GM18517 (cell line): ENCODE measurements around the gene KLHDC7B.
A peak's percentile ranks its signal among the peaks of the same experiment; 100 is the strongest.

Experiments
- ATAC-seq: cut with Tn5 transposase; IDR thresholded peaks from one replicate; pipeline ENCODE4 v1.9.1; 2021; ENCODE audit warnings: mild to moderate bottlenecking, moderate library complexity; ENCODE audit not compliant: unreplicated experiment

Gene KLHDC7B

DNA sequence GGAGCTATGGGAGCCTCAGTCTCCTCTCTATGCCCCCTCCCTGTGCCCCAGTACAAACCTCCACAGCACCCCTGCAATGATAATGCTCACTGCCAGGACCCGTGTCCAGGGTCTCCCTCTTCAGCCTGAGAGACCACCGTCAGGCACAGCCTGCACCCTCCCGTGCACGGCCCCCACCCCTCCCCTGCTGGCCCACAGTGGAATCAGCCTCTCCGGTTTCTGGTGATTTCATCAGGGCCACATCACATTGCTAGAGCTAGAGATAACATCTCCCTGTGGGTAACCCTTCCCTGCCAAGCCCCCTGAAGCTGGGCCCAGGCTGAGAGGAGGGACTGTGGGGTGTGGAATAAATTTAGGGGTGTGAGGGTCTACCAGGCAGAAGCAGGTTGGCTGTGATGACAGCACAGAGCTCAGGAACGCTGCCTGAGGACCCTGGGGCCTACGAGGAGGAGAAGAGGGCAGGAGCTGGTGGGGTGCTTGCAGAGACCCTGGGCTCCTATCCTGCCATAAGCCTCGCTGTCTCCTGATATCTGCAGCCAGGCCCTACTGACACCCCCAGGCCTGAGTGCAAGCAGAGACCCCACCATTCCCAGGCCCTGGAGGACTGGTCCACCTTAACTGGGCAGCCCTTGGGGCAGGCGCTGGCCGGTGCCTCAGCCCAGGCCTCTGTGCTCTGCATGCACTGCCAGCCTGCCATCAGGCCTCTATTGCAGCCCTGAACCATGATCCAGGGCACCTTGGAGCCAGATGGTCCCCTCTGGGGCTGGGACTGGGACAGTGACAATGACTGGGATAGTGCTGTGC, at the start of gene KLHDC7B:
Gene KLHDC7B, plus strand, starts transcription at position 378 of the 804 bp plus-strand sequence. Its CDS starts 345 bp downstream, at position 723.
- no peak for ATAC-seq

DNA sequence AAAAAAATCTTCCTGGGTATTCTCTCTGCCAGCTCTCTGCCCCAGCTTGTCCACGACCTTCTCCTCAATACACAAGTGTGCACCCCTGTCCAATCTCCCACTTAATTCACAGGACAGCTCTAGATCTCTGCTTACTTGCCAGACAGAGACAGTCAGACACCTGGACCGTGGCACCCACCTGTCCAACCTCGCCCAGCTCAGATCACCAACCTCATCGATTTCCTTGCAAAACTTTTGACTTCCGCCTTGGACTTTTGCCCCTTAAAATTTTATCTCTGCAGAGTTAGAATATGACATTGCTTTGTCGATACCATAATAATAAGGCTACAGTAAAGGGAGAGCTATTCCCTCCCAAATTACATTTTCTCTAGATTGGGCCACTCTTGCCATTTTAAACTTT, 48.6 kb upstream of the KLHDC7B start:
- no peak for ATAC-seq

DNA sequence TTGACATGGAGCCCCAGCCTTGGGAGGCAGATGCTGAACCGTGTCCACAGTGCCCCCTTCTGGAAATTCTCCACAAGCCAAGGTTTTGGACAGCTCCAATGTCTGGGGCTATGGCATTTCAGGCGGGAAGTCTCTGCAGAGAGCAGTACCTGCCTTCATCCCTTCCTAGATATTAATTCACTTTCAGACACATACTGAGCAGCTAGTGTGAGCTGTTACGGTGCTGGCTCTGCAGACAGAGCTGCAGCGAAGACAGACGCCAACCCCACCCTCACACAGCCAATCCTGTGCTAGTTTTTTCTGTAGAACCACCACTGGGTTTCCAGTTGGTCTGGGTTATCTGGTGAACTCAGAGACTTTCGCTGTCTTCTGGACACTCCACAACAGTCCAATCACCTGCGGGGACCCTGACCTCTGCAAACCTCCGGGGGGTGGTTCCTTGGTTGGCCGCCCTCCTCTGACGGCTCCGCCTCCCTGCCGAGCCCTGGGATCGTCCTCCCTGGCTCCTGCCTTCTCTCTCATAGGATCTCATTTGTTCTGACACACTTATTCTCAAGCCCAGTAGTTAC, 47.3 kb upstream of the KLHDC7B start:
- ATAC-seq: no peak

DNA sequence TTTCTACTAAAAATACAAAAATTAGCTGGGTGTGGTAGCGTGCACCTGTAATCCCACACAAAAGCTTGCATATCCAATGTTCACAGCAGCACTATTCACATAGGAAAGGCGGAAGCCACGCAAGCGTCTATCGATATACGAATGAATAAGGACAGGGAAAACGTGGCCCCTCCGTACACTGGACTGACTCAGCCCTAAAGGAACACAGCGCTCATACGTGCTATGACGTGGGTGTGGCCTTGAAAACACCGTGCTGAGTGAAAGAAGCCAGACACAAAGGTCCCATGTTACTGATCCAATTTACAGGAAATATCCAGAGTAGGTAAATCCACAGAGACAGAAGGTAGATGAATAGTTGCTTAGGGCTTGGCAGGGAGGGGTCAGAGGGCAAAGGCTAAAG, 45.2 kb upstream of the KLHDC7B start:
- ATAC-seq: no peak

DNA sequence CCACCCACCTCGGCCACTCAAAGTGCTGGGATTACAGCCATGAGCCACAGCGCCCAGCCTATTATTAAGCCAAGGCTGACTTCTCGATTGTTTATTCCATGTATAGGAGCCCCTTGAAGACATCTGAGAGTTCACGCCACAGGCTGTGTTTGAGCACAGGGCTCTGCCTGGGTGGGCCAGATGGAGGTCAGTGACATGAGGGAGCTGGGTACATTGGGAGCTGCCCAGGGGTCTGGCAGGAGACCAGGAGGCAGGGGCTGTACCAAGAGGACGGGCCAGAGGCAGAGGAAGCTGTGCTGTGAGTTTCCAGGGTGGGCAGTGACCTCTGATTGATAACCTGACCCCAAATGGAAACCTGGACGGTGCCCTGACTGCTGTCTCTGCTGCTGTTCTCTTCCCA, 43.6 kb upstream of the KLHDC7B start:
- no peak for ATAC-seq

DNA sequence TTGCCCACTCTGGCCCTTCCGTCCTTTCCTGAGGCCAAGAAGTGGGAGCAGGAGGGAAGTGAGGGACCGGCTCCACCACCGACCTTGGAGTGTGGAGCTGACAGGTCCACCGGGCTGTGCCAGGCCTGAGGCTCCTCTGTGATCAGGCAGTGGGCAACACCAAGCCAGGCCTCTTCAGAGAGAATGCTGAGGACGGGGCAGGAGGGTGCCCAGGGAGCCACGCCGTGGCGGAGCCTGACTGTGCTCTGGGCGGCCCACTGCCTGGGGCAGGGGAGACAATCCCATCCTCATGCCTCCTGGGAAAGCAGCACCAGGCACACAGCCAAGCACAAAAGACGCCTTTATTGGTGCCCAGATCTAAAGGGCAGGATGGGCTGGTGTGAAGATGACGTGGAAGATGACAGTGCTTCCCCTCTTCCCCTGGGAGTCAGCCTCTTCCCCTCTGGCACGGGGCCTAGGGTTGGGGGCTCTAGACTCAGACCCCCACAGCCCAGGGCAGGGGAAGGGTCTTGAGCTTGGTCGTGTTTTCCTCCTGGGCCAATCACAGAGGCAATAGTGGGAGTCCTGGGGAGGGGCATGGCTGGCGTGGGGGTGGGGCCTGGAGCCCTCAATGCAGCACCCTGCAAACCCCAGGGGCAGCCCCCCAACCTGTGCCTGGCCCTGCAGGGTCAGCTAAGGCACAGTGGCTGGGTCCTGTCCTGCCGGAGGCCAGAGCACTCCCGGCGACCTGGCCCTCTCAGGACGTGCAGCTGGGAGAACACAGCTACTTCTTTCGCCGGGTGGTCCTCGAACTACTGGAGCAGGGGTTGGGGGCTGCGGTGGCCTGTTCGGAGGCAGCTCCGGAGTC, 42.8 kb upstream of the KLHDC7B start:
- no peak for ATAC-seq

DNA sequence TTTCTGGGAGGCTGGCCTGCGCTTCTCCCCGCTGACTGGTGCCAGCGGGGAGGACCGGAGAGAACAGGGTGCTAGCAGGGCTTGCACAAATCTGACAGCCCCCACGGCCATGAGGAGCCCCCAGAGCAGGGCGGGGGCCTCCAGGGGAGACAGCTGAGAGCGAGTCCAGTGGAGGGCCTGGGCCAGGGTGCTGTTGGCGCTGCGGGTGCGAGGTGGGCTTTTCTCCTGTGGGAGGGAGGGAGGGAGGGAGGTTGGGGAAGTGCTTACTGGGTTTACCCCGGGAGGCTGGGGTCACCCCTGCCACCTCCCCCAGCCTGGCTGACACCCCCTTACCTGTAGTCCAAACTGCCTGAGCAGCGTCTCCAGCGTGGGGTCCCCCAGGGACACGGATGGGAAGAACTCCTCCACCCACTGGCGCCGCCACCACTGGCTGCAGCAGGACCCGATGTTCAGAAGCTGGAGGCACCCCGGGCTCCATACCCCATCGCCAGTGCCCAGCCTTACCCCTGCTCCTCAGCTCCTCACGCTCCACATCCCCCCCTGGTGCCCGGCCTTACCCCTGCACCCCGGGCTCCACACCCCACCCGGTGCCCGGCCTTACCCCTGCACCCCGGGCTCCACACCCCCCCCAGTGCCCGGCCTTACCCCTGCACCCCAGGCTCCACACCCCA, 42.1 kb upstream of the KLHDC7B start:
- ATAC-seq: no peak

DNA sequence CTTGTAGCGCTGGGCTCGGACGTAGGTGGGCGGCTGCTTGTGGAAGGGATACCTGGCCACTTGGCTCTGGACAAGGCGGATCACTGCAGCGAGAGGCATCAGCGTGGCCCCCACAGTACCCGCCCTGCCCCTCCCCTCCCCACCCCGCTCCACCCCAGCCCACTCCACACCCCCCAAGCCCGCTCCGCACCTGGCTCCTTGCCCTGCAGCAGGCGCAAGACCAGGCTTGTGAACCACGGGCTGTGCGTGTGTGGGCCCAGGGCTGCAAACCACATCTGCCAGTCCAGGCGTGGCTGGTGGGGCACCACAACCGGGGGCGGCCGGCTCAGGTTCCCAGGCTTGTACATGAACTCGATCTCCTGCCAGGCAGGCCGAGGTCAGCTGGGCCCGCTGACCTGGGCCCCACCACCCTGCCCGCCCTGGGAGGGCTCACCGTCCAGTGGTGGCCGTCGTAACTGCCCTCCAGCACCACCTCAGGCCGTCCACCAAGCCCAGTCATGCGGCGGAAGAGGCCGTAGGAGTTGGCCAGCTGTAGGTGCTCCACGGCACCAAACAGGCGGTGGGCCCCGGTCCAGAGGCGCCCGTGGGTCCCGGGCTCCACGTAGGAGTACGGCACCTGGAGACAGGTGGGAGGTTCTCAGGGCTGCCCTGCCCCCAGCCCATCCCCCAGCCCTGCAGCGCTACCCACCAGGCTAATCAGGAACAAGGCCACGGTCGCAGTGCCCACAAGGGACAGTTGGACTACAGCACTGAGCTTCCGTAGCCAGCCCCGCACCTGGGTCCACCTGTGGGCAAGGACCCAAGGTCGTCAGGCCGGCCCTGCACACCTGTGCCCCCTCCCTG, 41.1 kb upstream of the KLHDC7B start:
- no peak for ATAC-seq

DNA sequence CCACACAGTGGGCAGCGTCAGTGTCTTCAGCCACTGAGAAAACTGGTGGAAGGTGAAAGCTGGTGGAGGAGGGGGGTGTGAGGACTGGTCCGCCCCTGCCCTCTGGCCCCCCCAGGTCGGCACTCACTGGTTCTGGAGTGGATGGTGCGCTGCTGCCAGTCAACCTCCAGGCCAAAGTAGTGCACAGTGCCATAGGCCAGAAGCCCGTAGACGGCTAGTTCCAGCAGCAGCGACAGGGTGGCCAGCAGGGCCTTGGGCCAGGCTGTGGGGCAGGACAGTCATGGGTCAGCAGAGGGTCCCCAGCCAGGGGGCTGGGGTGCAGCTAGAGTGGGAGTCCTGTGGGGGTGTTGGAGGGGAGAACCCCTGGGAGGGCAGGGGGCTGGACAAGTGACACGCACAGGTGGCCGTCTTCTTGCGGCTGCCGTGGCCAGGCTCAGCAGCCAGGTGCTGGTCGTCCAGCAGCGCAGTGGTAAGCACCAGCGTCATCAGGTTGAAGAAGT, 40.4 kb upstream of the KLHDC7B start:
- no peak for ATAC-seq

DNA sequence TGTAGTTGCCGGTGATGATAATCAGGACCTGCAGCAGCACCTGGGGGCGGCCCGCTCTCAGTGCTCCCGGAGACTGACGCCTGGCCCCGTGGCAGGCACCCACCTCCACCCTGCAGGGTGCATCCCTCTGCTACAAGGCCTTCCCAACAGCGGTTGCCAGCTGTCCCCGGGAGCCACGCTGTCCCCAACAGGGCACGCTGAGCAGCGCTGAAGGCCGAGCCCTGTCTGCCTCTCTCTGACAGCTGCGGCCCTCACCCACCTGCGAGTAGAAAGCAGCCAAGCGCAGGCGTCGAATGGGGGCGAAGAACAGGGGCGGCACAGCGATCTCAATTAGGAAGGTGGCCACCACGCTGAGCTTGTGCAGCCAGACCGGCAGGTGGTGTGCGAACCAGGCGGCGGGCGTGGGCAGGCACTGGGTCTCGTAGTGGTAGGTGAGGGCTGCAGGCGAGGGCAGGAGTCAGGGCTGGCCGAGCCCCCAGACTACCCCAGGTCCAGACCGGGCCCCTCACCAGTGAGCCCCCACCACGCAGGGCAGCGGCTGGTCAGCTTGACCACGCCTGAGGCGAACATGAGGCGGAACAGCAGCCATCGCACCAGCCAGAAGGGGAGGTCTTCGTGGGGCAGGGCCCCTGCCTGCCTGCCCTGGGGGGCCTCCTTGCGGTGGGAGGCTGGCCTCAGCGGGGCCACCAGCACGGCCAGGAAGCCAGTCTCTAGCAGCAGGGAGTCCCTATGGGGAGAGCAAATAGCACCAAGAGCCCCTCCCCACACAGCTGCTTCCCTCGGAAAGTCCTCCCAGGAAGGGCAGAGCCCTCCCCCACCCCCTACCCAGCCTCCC, 39.7 kb upstream of the KLHDC7B start:
- ATAC-seq: no peak

DNA sequence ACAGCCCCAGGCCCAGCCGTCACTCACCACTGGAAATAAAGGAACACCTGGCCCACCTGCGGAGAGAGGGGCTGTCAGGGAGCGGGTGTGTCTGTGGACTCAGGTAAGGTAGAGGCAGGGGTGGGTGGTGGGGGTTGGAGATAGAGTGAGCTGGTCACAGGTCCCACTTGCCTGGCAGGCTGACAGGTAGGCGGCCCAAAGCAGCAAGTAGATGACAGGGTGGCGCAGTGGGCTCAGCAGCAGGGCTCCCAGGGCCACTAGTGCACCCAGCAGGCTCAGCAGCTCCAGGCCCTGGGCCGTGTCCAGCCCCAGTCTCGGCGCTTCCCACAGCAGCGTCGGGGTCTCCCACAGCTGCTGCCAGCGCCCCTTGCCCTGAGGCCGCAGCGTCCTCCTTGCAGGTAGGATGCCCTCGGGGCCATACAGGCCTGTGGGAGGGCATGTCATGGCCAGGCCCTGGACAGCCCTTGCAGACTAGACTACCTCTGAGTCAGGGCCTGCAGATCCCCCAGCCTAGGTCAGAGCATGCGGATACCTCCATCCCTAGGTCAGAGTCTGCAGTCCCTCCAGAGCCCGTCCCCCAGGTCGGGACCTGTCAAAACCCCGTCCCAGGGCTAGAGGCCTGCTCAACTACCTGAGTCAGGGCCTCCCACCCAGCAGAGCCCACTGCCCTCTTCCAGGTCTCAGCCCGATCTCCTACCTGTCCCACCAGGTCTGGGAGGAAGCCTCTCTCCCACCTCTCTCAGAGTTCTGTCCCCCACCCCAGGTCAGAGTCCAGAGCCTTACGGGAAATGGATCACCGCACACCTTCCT, 38.9 kb upstream of the KLHDC7B start:
- no peak for ATAC-seq

DNA sequence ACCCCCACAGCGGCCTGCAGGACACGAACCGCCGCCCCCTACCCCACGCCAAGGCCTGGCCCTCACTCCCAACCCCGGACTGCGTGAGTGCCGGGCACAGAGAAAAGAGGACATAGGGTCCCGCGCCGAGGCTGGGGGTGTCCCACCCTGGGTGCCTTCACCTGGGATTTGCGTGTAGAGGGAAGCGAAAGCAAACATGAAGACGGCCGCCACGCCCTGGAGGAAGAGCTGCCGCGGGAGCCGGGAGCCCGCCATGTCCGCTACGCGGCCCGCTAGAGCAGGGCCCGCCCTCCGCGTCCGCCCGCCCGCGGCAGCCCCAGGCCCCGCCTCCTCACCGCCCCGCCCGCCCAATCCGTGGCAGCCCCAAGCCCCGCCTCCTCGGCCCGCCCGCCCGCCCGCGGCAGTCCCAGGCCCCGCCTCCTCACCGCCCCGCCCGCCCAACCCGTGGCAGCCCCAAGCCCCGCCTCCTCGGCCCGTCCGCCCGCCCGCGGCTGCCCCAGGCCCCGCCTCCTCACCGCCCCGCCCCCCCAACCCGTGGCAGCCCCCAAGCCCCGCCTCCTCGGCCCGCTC, 38.2 kb upstream of the KLHDC7B start, which contains the start of gene LMF2:
Gene LMF2, minus strand, starts transcription at position 282 of the 570 bp plus-strand sequence. Its CDS starts 27 bp downstream, at position 255.
- ATAC-seq: peak; percentile 37

DNA sequence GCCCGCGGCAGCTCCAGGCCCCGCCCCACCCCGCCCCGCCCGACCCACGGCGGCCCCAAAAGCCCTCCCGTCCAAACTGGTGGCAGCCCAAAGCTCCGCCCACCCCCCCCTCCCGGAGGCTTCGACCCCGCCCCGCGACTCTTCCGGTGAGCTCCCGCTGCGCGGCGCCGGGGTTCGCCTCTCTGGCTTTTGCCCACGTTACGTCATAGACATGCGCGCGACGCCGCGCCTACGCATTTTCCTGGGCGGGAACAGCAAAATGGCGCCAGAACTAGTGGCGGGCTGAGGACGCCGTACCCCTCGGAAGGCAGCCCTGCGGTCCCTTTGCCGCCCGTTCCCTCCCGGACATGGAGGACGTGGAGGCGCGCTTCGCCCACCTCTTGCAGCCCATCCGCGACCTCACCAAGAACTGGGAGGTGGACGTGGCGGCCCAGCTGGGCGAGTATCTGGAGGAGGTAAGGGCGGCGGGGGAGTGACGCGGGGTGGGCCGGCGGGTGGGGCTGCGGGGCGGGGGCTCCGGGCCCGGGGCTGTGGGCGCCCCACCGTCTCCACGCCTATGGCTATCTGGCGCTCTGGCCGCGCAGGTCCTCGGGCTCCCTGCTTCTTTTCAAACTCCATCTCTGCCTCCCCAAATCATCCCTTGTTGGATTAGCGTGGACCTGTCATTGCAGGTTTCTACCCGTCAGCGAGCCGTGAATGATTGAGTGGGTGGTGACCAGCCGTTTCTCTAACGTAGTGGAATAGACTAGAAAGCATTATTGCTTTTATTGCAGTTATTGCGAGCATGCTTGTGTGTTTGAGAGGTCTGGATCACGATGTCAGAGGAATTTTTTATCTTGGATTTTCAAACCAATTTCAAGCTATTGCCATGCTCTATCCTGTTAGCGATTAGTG, 37.5 kb upstream of the KLHDC7B start, which contains the start of gene NCAPH2:
Gene NCAPH2, plus strand, starts transcription at position 234 of the 894 bp plus-strand sequence. Its CDS starts 114 bp downstream, at position 348.
- peak; percentile 67 for ATAC-seq

DNA sequence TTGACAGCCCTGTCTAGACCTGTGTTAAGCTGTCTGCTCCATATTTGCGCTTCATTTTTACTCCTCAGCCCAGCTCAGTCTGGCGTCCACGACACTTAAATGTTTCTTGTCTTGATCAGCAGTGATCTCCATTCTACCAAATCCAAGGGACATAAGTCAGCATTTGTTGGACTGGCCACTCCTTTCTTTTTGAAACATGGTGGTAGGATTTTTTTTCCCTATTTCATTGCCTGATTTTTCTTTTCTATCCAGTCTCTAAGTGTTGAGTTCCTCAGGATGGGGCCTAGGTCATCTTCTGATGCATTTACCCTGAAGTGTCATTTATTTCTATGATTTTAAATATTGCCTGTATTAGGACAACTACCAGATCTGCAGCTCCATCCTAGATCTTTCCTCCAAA, 36.8 kb upstream of the KLHDC7B start:
- ATAC-seq: no peak

DNA sequence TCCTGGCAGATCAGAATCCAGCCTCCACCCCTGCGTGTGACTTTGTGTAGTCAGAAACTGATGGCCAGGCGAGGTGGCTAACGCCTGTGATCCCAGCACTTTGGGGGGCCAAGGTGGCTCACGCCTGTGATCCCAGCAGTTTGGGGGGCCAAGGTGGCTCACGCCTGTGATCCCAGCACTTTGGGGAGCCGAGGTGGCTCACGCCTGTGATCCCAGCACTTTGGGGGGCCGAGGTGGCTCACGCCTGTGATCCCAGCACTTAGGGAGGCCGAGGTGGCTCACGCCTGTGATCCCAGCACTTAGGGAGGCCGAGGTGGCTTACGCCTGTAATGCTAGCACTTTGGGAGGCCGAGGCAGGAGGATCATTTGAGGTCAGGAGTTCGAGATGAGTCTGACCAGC, 32.5 kb upstream of the KLHDC7B start:
- ATAC-seq: no peak

DNA sequence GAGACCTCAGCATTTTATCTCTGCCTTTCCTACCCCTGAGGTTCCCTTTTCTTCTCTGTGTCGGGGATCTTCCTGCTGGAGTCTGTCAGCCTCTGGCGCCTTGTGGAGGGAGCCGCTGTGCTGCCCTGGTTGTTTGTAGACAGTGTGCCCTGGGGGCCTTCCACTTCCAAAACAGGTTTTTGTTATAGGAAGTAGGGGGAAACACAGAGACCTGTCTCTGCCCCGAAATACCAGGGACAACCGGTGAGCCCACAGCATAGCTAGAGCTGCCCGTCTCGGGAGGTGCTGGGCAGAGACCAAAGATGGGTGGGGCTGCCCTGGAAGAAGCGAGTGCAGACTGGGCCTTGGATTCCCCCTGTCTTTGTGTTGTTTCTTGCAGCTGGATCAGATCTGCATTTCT, 29.6 kb upstream of the KLHDC7B start:
- ATAC-seq: no peak

DNA sequence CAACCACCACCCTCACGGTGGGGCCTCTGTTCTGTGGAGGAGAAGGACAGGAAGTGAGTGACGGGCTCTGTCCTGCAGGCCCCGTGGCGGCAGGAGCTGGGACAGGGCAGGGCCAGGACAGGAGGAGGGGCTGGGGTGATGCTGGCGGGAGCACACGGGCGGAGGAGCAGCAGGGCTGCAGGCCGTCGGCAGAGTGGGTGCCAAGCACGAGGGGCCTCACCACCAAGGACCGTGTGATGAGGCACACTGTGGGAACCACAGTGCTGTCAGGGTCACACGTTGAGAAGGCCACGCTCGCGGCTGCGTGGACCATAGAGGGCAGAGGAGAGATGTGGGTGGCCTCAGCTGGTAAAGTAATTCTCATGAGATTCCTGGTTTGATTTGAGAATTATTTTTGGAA, 28.8 kb upstream of the KLHDC7B start:
- ATAC-seq: no peak
